SK-N-MC (cell line): Measurements from ENCODE around the gene CYB5R3.
"Not testable (repeated sequence)": the region's sequence is repeated elsewhere in the genome, so short reads cannot be mapped to it uniquely, and the experiment has no call there.

Experiments used
- EZH2 ChIP-seq: fragments of 200-600 bp; sonication (generic); IDR thresholded peaks from one replicate; pipeline ENCODE4 v1.6.1; 2017; ENCODE audit warnings: antibody characterized with exemption
- FOXP2 ChIP-seq: optimal IDR thresholded peaks from 2 replicates; pipeline ENCODE3; 2011; ENCODE audit warnings: mild to moderate bottlenecking, moderate library complexity; ENCODE audit not compliant: insufficient read depth; ENCODE audit errors: extremely low read length, control extremely low read depth
- POLR2AphosphoS5 ChIP-seq: IDR thresholded peaks from 2 replicates; pipeline ENCODE4 v1.6.1; 2012; ENCODE audit warnings: mild to moderate bottlenecking, low read depth, low read length, borderline replicate concordance

- TF ChIP-seq EZH2, POLR2AphosphoS5, FOXP2: not testable (repeated sequence)
Measured at GRCh38 chr22:42567950-42568349, 81.2 kb downstream of the CYB5R3 start.
